K562 (cell line): Measurements from ENCODE around the gene ADCY6. TPM values are rescaled to one million over a fixed set of nuclear protein-coding genes. Genes with fewer than 3 reads are reported as not detected.

Experiments used
- BRF2 ChIP-seq: IDR thresholded peaks from 3 replicates; pipeline ENCODE4 v1.6.1; 2011; ENCODE audit warnings: borderline replicate concordance, mild to moderate bottlenecking; ENCODE audit not compliant: insufficient read length, insufficient read depth
- CBX2 ChIP-seq: fragments of 200-600 bp; sonication (generic); IDR thresholded peaks from one replicate; pipeline ENCODE4 v1.6.1; 2012; ENCODE audit warnings: mild to moderate bottlenecking, low read length, inconsistent platforms; ENCODE audit not compliant: insufficient read depth, poor library complexity, severe bottlenecking
- DIDO1 ChIP-seq: fragments of 450-650 bp; IDR thresholded peaks from 2 replicates; pipeline ENCODE4 v1.6.1; 2016; ENCODE audit warnings: low read depth, missing biosample characterization, missing genetic modification characterization
- E2F5 ChIP-seq: sonication (generic); formaldehyde crosslinking; IDR thresholded peaks from 2 replicates; pipeline ENCODE4 v1.8.0; 2022; ENCODE audit warnings: mild to moderate bottlenecking, missing genetic modification reagents
- MAZ ChIP-seq, 2 experiments: fragments of 450-650 bp in 1 of 2; sonication (generic) in 1 of 2; formaldehyde crosslinking; IDR thresholded peaks in 1 of 2; conservative IDR thresholded peaks in 1 of 2; 2 replicates each; pipeline versions ENCODE4 v1.4.0 to v1.5.0; 2020; ENCODE audit warnings: mild to moderate bottlenecking in 1 of 2, missing genetic modification reagents in 1 of 2
- MBD1 ChIP-seq: fragments of 250-450 bp; sonication (Bioruptor Pico); IDR thresholded peaks from 2 replicates; pipeline ENCODE4 v1.8.0; 2022; ENCODE audit warnings: inconsistent platforms
- RREB1 ChIP-seq: fragments of 250-450 bp; sonication (Bioruptor Pico); IDR thresholded peaks from 2 replicates; pipeline ENCODE4 v1.4.0; 2020
- SNRNP70 ChIP-seq: fragments of 200-400 bp; formaldehyde crosslinking; optimal IDR thresholded peaks from 2 replicates; pipeline ENCODE3; 2017; ENCODE audit warnings: low read depth, low read length
- ZBTB43 ChIP-seq: sonication (generic); formaldehyde crosslinking; IDR thresholded peaks from 2 replicates; pipeline ENCODE4 v1.8.0; 2023; ENCODE audit warnings: mild to moderate bottlenecking, missing genetic modification reagents
- ZBTB49 ChIP-seq: sonication (generic); formaldehyde crosslinking; IDR thresholded peaks from 2 replicates; pipeline ENCODE4 v1.8.0; 2022; ENCODE audit warnings: missing genetic modification reagents, mild to moderate bottlenecking, borderline replicate concordance
- ZNF431 ChIP-seq: sonication (generic); formaldehyde crosslinking; IDR thresholded peaks from 2 replicates; pipeline ENCODE4 v1.8.0; 2022; ENCODE audit warnings: mild to moderate bottlenecking, missing genetic modification reagents
- polyA plus RNA-seq, 8 experiments: library from polyadenylated mRNA; depleted of rRNA in 4 of 8; stranded (reverse) in 5 of 8; unstranded in 3 of 8; fragments of >200 nt; fragmentation: Nextera tagmentation in 2 of 8; fragmentation: Illumina TruSeq in 1 of 8; extraction: Ambion mirVana in 2 of 8; extraction: Trizol in 1 of 8; gene quantifications; 2 replicates each; pipeline versions ENCODE4 v1.2.1 to v1.2.3, GENCODE V29; 2011 to 2014; ENCODE audit warnings: inconsistent platforms in 1 of 8, missing spikeins in 1 of 8
- total RNA-seq, 7 experiments: library from RNA; depleted of rRNA in 6 of 7; stranded (reverse); fragments of >200 nt in 6 of 7; fragmentation: Illumina TruSeq in 2 of 7; extraction: Trizol in 2 of 7; gene quantifications; 2 replicates each; pipeline versions ENCODE4 v1.2.1 to v1.2.3, GENCODE V29; 2011 to 2021; ENCODE audit warnings: low replicate concordance in 1 of 7

Gene ADCY6
- total and polyA plus RNA-seq, 9 of the 15 experiments (the other 6 are each of a cell fraction or from before 2014, with no cell fraction given): 0.01 to 1.0 (median 0.53) TPM

- TF ChIP-seq RREB1 (CRISPR knock-in tag) (no peak; the same call in 1 of the 2 replicates), BRF2 (no peak), SNRNP70 (no peak), MAZ (CRISPR knock-in tag; conservative IDR thresholded peaks at IDR 0.05 in 1 of 2, IDR thresholded peaks at IDR 0.05 in 1 of 2) (peak; percentile 79 to 88; a peak in 3 of 4 replicates), MBD1 (CRISPR knock-in tag) (no peak), ZNF431 (peak; percentile 59; the same call in 1 of the 2 replicates), E2F5 (CRISPR knock-in tag) (0 out of 2 replicates have a peak, but pooled peaks have one; percentile 82), ZBTB49 (CRISPR knock-in tag) (no peak), CBX2 (no peak), ZBTB43 (CRISPR knock-in tag) (no peak), DIDO1 (peak; percentile 76; the same call in 1 of the 2 replicates)
Observed at GRCh38 chr12:48716493-48717251, 72.2 kb downstream of the ADCY6 start, which contains the start of gene CCNT1 (continued).
